LNCaP clone FGC (cell line): ENCODE measurements around the gene PIK3R2.

Source experiments
- DNase-seq: peaks from one replicate; pipeline ENCODE4 v3.0.0-alpha.2; 2011; ENCODE audit warnings: low read depth
- H3K4me3 ChIP-seq: 2 replicates; pipeline ENCODE4 v1.5.1; 2011; ENCODE audit warnings: mild to moderate bottlenecking, low read depth, low read length, control low read depth
- CTCF ChIP-seq: IDR thresholded peaks from 2 replicates; pipeline ENCODE4 v1.5.1; 2012; ENCODE audit warnings: mild to moderate bottlenecking; ENCODE audit not compliant: control insufficient read depth, insufficient read depth; ENCODE audit errors: extremely low read depth

Gene PIK3R2

GRCh38 chr19:18143902-18144301, 9.1 kb upstream of the PIK3R2 start:
- no peak for DNase-seq
- no peak for TF ChIP-seq CTCF
- no peak overlapping the region for H3K4me3 ChIP-seq

GRCh38 chr19:18144361-18144760, 8.6 kb upstream of the PIK3R2 start:
- TF ChIP-seq CTCF = no peak
- no peak for DNase-seq
- no peak overlapping the region for H3K4me3 ChIP-seq

GRCh38 chr19:18144906-18145305, 8.1 kb upstream of the PIK3R2 start:
- H3K4me3 ChIP-seq = no peak overlapping the region
- DNase-seq = no peak
- no peak for TF ChIP-seq CTCF

- no peak overlapping the region for H3K4me3 ChIP-seq
Measured at GRCh38 chr19:18145391-18145999, 7.5 kb upstream of the PIK3R2 start.

GRCh38 chr19:18147396-18147795, 5.6 kb upstream of the PIK3R2 start:
- H3K4me3 ChIP-seq = no peak overlapping the region
- no peak for DNase-seq
- no peak for TF ChIP-seq CTCF

More at GRCh38 chr19:18145391-18145999, 7.5 kb upstream of the PIK3R2 start:
- TF ChIP-seq CTCF = no peak
- no peak for DNase-seq

- no peak overlapping the region for H3K4me3 ChIP-seq
- TF ChIP-seq CTCF = no peak
- no peak for DNase-seq
Measured at GRCh38 chr19:18149596-18149975, 3.4 kb upstream of the PIK3R2 start.
